Keratinocyte (primary cell): ENCODE measurements around the gene DNAH2.

Experiments used
- CTCF ChIP-seq, 3 experiments: IDR thresholded peaks in 1 of 3; conservative IDR thresholded peaks in 1 of 3; optimal IDR thresholded peaks in 1 of 3; 2 replicates in 2 of 3; 3 replicates in 1 of 3; pipeline versions ENCODE3 to v1.5.1; 2011; ENCODE audit warnings: low read length in 3 of 3, mild to moderate bottlenecking in 3 of 3, moderate library complexity in 2 of 3, control low read depth in 1 of 3, inconsistent platforms in 1 of 3; ENCODE audit not compliant: insufficient read depth in 2 of 3; ENCODE audit errors: extremely low read depth in 1 of 3
- EZH2 ChIP-seq: IDR thresholded peaks from one replicate; pipeline ENCODE4 v1.6.1; 2012; ENCODE audit warnings: inconsistent platforms, mild to moderate bottlenecking, low read length, moderate library complexity

GRCh38 chr17:7839190-7839875 is 121.8 kb downstream of the DNAH2 start:
- TF ChIP-seq CTCF (optimal IDR thresholded peaks at IDR 0.05 in 1 of 3, IDR thresholded peaks at IDR 0.05 in 1 of 3, conservative IDR thresholded peaks at IDR 0.05 in 1 of 3; ENCODE audit: extremely low read depth in 1 of 3, insufficient read depth in 2 of 3, low read length in 3 of 3) (no peak), EZH2 (no peak)
